Body of pancreas (tissue), 4 donors: ENCODE data around the gene TMEM164.
A peak's percentile ranks its signal among the peaks of the same experiment; 100 is the strongest.

Experiments used
- POLR2A ChIP-seq, 3 donors: fragments of 450-650 bp; IDR thresholded peaks; one replicate each; pipeline ENCODE4 v1.6.1; 2016; ENCODE audit warnings: antibody characterized with exemption in 3 of 3, mild to moderate bottlenecking in 2 of 3
- TF ChIP-seq, protein P1 (sequence below), 7 experiments: fragments of 450-650 bp in 4 of 7; fragments of 200-600 bp in 3 of 7; sonication (generic) in 3 of 7; IDR thresholded peaks; one replicate each; pipeline ENCODE4 v1.5.1; 2016 to 2019; ENCODE audit warnings: antibody characterized with exemption in 7 of 7

DNA sequence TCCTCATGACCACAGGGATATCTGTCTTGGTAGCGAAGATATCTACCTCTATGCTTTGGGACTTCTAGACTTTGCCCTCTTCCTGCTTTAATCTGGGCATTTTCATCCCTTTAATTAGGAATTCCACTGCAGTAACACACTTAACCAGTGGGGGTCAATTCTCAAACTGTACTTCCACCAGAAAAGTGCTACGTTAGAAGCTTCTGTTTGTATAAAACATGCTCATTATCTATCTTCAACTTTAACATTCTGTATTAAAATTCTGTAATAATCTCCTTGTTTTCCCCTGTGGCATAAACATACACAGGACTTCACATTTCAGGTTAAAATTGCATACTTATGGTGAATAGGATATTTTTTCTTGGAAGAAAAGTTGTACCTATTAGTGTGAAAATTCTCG lies 209.4 kb downstream of the TMEM164 start:
- TF ChIP-seq, protein P1, sequence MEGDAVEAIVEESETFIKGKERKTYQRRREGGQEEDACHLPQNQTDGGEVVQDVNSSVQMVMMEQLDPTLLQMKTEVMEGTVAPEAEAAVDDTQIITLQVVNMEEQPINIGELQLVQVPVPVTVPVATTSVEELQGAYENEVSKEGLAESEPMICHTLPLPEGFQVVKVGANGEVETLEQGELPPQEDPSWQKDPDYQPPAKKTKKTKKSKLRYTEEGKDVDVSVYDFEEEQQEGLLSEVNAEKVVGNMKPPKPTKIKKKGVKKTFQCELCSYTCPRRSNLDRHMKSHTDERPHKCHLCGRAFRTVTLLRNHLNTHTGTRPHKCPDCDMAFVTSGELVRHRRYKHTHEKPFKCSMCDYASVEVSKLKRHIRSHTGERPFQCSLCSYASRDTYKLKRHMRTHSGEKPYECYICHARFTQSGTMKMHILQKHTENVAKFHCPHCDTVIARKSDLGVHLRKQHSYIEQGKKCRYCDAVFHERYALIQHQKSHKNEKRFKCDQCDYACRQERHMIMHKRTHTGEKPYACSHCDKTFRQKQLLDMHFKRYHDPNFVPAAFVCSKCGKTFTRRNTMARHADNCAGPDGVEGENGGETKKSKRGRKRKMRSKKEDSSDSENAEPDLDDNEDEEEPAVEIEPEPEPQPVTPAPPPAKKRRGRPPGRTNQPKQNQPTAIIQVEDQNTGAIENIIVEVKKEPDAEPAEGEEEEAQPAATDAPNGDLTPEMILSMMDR (IDR thresholded peaks at IDR 0.05), result peak in 2 of 7 experiments; percentile 10 to 11
- no peak for TF ChIP-seq POLR2A (IDR thresholded peaks at IDR 0.05)
